ENCODE data around the gene MAP1B. TPM values are rescaled to one million over a fixed set of nuclear protein-coding genes. Genes with fewer than 3 reads are reported as not detected.

Gene MAP1B
- total and polyA plus RNA-seq, 2 experiments from 2014 or later, result 82.4 to 115 TPM

DNA sequence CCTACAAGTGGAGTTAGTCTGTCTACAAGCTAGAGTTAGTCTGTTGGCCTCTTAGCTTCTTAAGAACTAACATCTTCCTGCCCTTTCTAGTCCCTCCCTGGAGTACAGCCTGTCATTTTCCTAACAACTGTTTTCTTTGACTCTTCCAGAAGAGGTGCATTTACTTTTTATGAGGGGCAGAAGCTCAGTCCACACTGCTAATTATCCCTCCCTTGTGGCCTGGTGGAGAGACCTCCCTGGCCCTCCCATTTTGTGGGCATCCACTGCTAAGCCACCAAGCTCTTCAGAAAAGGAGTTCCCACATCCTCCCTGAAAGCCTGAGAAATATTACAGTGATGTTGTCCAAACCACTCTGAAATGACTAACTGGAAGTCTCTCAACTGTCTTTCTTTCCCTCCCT lies 8.0 kb downstream of the MAP1B start:
- TF ChIP-seq EZH2phosphoT487 (IDR thresholded peaks at IDR 0.05; ENCODE audit: low read depth, severe bottlenecking, unreplicated experiment), result no peak
- TF ChIP-seq CTCF (IDR thresholded peaks at IDR 0.05; ENCODE audit: poor library complexity), result no peak
- Histone ChIP-seq H3K36me3 (replicated peaks; ENCODE audit: insufficient read depth, low read depth) (no peaks in the 10 kb centered on the region), H3K4me2 (no peak overlapping the region), H3K27ac (no peak overlapping the region), H3K9me3 (ENCODE audit: low read depth) (no peaks in the 10 kb centered on the region), H3K79me2 (peaks cover 62% of the 10 kb centered on the region), H2AFZ (no peak overlapping the region), H3K9me2 (replicated peaks; ENCODE audit: insufficient read depth) (no peaks in the 10 kb centered on the region), H3K4me1 (ENCODE audit: insufficient read depth) (peaks cover 12% of the 10 kb centered on the region), H3K4me3 (no peak overlapping the region), H4K20me1 (ENCODE audit: insufficient read depth, poor library complexity, severe bottlenecking) (no peaks in the 10 kb centered on the region), H3K27me3 (no peaks in the 10 kb centered on the region)
- DNase-seq (ENCODE audit: low spot score), result no peak

- Histone ChIP-seq H2AFZ (no peak overlapping the region), H3K4me3 (no peak overlapping the region), H3K36me3 (replicated peaks; ENCODE audit: insufficient read depth, low read depth) (no peaks in the 10 kb centered on the region), H3K4me2 (no peak overlapping the region), H3K27ac (peak overlapping the region; percentile 19), H3K9me2 (replicated peaks; ENCODE audit: insufficient read depth) (no peaks in the 10 kb centered on the region), H3K9me3 (ENCODE audit: low read depth) (no peaks in the 10 kb centered on the region), H3K4me1 (ENCODE audit: insufficient read depth) (peaks cover 4% of the 10 kb centered on the region), H3K27me3 (no peaks in the 10 kb centered on the region), H4K20me1 (ENCODE audit: insufficient read depth, poor library complexity, severe bottlenecking) (peaks cover 8% of the 10 kb centered on the region), H3K79me2 (peaks cover 45% of the 10 kb centered on the region)
- TF ChIP-seq CTCF (IDR thresholded peaks at IDR 0.05; ENCODE audit: poor library complexity) (no peak), EZH2 (IDR thresholded peaks at IDR 0.05; ENCODE audit: borderline replicate concordance) (no peak), EZH2phosphoT487 (IDR thresholded peaks at IDR 0.05; ENCODE audit: low read depth, severe bottlenecking, unreplicated experiment) (no peak)
- DNase-seq (ENCODE audit: low spot score), result no peak
Measured at GRCh38 chr5:72117307-72117706, 10.0 kb downstream of the MAP1B start.

DNA sequence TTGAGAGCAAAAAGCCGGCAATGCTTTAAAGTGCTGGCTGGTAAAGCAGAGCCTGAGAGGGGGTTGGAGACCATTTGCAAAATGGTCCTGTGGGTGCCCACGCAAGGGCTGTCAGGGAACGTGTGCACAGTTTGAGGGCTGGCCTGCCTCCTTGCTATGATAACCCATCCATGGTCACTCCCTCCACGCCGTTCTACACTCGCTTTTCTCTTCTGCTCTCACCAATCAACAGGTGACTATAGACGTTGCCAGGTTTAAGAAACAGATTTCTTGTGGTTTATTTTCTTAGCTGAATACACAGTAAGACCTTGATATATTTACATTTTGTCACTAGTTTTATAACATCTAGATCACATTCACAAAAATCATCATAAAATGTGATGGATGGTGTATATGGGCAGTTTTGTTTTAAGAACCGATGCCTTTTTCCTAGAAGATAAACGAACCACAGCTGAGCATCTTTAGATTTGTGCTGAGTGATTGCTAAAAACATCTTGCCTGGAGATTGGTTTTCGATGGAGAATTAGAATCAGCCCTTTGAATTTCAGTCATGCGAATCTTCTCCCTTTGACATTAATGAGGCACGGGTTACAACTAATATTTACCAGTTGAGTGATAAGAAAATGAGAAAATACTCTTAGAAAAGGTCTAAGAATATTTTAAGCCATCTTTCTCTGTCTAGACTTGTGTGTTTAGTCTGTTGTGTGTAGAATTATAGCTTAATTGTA lies 13.9 kb downstream of the MAP1B start:
- H3K36me3 ChIP-seq (replicated peaks; ENCODE audit: insufficient read depth, low read depth), result no peaks in the 10 kb centered on the region
- no peaks in the 10 kb centered on the region for H3K9me3 ChIP-seq (ENCODE audit: low read depth)
- H3K4me2 ChIP-seq, result no peak overlapping the region
- peaks cover 8% of the 10 kb centered on the region for H3K4me1 ChIP-seq (ENCODE audit: insufficient read depth)
- no peaks in the 10 kb centered on the region for H3K9me2 ChIP-seq (replicated peaks; ENCODE audit: insufficient read depth)
- no peak overlapping the region for H3K4me3 ChIP-seq
- no peak for TF ChIP-seq EZH2phosphoT487 (IDR thresholded peaks at IDR 0.05; ENCODE audit: low read depth, severe bottlenecking, unreplicated experiment)
- TF ChIP-seq EZH2 (IDR thresholded peaks at IDR 0.05; ENCODE audit: borderline replicate concordance), result no peak
- no peak for TF ChIP-seq CTCF (IDR thresholded peaks at IDR 0.05; ENCODE audit: poor library complexity)
- no peak overlapping the region for H2AFZ ChIP-seq
- no peaks in the 10 kb centered on the region for H3K27me3 ChIP-seq
- 67% methylated on average over 12 of the region's 12 CpGs for WGBS (ENCODE audit: low lambda C conversion rate, missing lambda C conversion rate)
- no peak for DNase-seq (ENCODE audit: low spot score)
- H3K79me2 ChIP-seq, result peaks cover 22% of the 10 kb centered on the region
- H3K27ac ChIP-seq, result no peak overlapping the region
- peaks cover 8% of the 10 kb centered on the region for H4K20me1 ChIP-seq (ENCODE audit: insufficient read depth, poor library complexity, severe bottlenecking)

Measured in hepatocyte (in vitro differentiated cells).